Uterus (tissue), 4 donors: ENCODE data around the gene CCDC177. TPM values are rescaled to one million over a fixed set of nuclear protein-coding genes. Genes with fewer than 3 reads are reported as not detected.

Experiments used
- DNase-seq, 2 donors: peaks; one replicate each; pipeline ENCODE4 v3.0.0-alpha.2; 2019 to 2020
- H3K27ac ChIP-seq, 2 donors: fragments of 200-600 bp; sonication (generic); 1 replicate in 1 of 2; 2 replicates in 1 of 2; pipeline ENCODE4 v1.5.1; 2016 to 2018
- H3K27me3 ChIP-seq, 2 donors: fragments of 200-600 bp; sonication (generic); one replicate each; pipeline ENCODE4 v1.5.1; 2018 to 2019; ENCODE audit warnings: control low read depth in 1 of 2
- H3K36me3 ChIP-seq, 2 donors: fragments of 200-600 bp; sonication (generic); one replicate each; pipeline ENCODE4 v1.5.1; 2019; ENCODE audit warnings: control low read depth in 1 of 2
- H3K4me1 ChIP-seq, 2 donors: fragments of 200-600 bp; sonication (generic); one replicate each; pipeline ENCODE4 v1.5.1; 2018 to 2019; ENCODE audit warnings: control low read depth in 1 of 2
- H3K4me3 ChIP-seq, 2 donors: fragments of 200-600 bp; sonication (generic); 1 replicate in 1 of 2; 2 replicates in 1 of 2; pipeline ENCODE4 v1.5.1; 2018 to 2019; ENCODE audit warnings: mild to moderate bottlenecking in 1 of 2
- H3K9me3 ChIP-seq, 2 donors: fragments of 200-600 bp; sonication (generic); one replicate each; pipeline ENCODE4 v1.5.1; 2019; ENCODE audit warnings: control low read depth in 1 of 2
- CTCF ChIP-seq, 4 experiments: fragments of 200-600 bp in 2 of 4; fragments of 450-650 bp in 2 of 4; sonication (generic) in 2 of 4; IDR thresholded peaks; one replicate each; pipeline ENCODE4 v1.5.1; 2016 to 2019; ENCODE audit warnings: antibody characterized with exemption in 4 of 4, mild to moderate bottlenecking in 2 of 4, moderate library complexity in 1 of 4
- POLR2A ChIP-seq, 2 donors: fragments of 450-650 bp; IDR thresholded peaks; one replicate each; pipeline ENCODE4 v1.6.1; 2016; ENCODE audit warnings: antibody characterized with exemption in 2 of 2, mild to moderate bottlenecking in 1 of 2, moderate library complexity in 1 of 2
- intact Hi-C: fragments of 100-400 bp; cut with DNase I; formaldehyde crosslinking; loops from one replicate; pipeline ENCODE4 v1.15.1; 2023; ENCODE audit warnings: low total_unique reads
- total RNA-seq, 4 donors: library from RNA; depleted of rRNA in 3 of 4; stranded (reverse); fragments of >200 nt in 3 of 4; gene quantifications; one replicate each; pipeline versions ENCODE4 v1.1.0 to v1.2.4, GENCODE V29; 2014 to 2023
- donor health status: DM: yes; HTN: yes; CAD: no.

CCDC177 gene
- total RNA-seq, 4 donors from 2014 or later = not detected

- TF ChIP-seq CTCF (IDR thresholded peaks at IDR 0.05) = no peak
- no peak for TF ChIP-seq POLR2A (IDR thresholded peaks at IDR 0.05)
- DNase-seq = no peak
- Histone ChIP-seq H3K27ac (no peak overlapping the region), H3K4me1 (peaks cover 0 to 11% of the 10 kb centered on the region in 2 donors), H3K9me3 (no peaks in the 10 kb centered on the region), H3K4me3 (no peak overlapping the region), H3K27me3 (peaks cover 24 to 25% of the 10 kb centered on the region in 2 donors), H3K36me3 (no peaks in the 10 kb centered on the region)
- intact Hi-C loops = no loop called here
These were observed 7.1 kb downstream of the CCDC177 start for GRCh38 chr14:69567563-69567962.

GRCh38 chr14:69561893-69562292 is 12.8 kb downstream of the CCDC177 start:
- H3K36me3 ChIP-seq = no peaks in the 10 kb centered on the region
- H3K27me3 ChIP-seq = no peaks in the 10 kb centered on the region
- no peak overlapping the region for H3K27ac ChIP-seq
- no peak overlapping the region for H3K4me3 ChIP-seq
- TF ChIP-seq CTCF (IDR thresholded peaks at IDR 0.05) = no peak
- TF ChIP-seq POLR2A (IDR thresholded peaks at IDR 0.05) = no peak
- H3K9me3 ChIP-seq = no peaks in the 10 kb centered on the region
- DNase-seq = no peak
- no peaks in the 10 kb centered on the region for H3K4me1 ChIP-seq
- intact Hi-C loops = no loop called here

- intact Hi-C loops = no loop called here
- Histone ChIP-seq H3K4me3 (no peak overlapping the region), H3K27me3 (no peaks in the 10 kb centered on the region), H3K4me1 (no peaks in the 10 kb centered on the region), H3K36me3 (no peaks in the 10 kb centered on the region), H3K9me3 (no peaks in the 10 kb centered on the region), H3K27ac (no peak overlapping the region)
- no peak for TF ChIP-seq POLR2A (IDR thresholded peaks at IDR 0.05)
- TF ChIP-seq CTCF (IDR thresholded peaks at IDR 0.05) = no peak
- DNase-seq = no peak
These were observed 13.8 kb downstream of the CCDC177 start for GRCh38 chr14:69560826-69561225.

- H3K27ac ChIP-seq = no peak overlapping the region
- no peak for DNase-seq
- no peaks in the 10 kb centered on the region for H3K9me3 ChIP-seq
- intact Hi-C loops = no loop called here
- TF ChIP-seq POLR2A (IDR thresholded peaks at IDR 0.05) (no peak), CTCF (IDR thresholded peaks at IDR 0.05) (no peak)
- no peaks in the 10 kb centered on the region for H3K4me1 ChIP-seq
- H3K36me3 ChIP-seq = no peaks in the 10 kb centered on the region
- no peak overlapping the region for H3K4me3 ChIP-seq
- H3K27me3 ChIP-seq = no peaks in the 10 kb centered on the region
These were observed 15.1 kb downstream of the CCDC177 start for GRCh38 chr14:69559581-69560011.

GRCh38 chr14:69558774-69559173 is 15.9 kb downstream of the CCDC177 start:
- Histone ChIP-seq H3K27me3 (no peaks in the 10 kb centered on the region), H3K4me1 (no peaks in the 10 kb centered on the region), H3K27ac (no peak overlapping the region), H3K9me3 (no peaks in the 10 kb centered on the region), H3K4me3 (no peak overlapping the region), H3K36me3 (no peaks in the 10 kb centered on the region)
- DNase-seq = no peak
- TF ChIP-seq POLR2A (IDR thresholded peaks at IDR 0.05) (no peak), CTCF (IDR thresholded peaks at IDR 0.05) (no peak)
- intact Hi-C loops = no loop called here
